ENCODE data around the gene SERPINA6.

Gene SERPINA6

DNA sequence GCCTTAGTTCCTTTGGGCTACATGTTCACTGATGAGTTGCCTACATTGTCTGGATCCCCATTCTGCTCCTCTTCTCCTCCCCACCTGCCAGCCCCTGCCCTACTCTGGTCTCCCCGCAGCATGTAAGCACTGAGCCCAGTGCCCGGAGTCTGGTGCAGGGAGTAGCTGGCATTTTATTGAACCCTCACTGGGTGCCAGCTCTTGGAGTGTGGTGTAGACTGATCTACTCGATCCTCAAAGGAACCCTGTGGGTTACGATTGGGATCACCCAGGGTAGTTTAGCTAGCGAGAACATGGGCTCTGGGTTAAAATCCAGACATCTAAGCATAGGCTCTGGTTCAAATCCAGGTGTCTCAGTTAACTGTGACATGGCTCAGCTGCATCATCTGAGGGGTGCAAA is 8.3 kb upstream of the SERPINA6 start:
- TF ChIP-seq PAX5 (IDR thresholded peaks at IDR 0.05; ENCODE audit: insufficient read depth, low read length, severe bottlenecking), result no peak
- no peak for TF ChIP-seq POU2F2 (IDR thresholded peaks at IDR 0.05; ENCODE audit: low read depth, low read length)
- DNase-seq (ENCODE audit: insufficient read length, low spot score) (no peak), FAIRE-seq (no peak)

DNA sequence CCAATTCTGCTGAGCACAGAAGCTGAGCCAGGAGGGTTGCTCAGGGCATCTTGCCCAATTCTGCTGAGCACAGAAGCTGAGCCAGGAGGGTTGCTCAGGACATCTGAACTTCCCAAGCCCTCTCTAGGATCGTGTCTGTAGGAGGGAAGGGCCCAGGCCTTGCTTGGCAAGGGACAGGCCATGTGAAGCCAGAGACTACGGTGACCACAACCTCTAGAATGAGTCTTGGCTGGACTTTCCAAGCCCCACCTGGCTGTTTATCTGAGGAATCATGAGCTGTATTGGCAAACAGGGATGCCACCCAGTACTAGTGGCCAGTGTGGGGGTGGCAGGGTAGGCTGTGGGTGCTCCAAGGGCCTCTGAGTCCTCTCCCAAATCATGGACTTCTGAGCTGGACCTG is 7.7 kb upstream of the SERPINA6 start:
- DNase-seq (ENCODE audit: insufficient read length, low spot score) (no peak), FAIRE-seq (no peak)
- TF ChIP-seq SPI1 (IDR thresholded peaks at IDR 0.05; ENCODE audit: low read depth, low read length), result no peak
- no peak for TF ChIP-seq POLR2A (IDR thresholded peaks at IDR 0.05; ENCODE audit: low read depth, low read length)
- TF ChIP-seq POLR2AphosphoS5 (IDR thresholded peaks at IDR 0.05; ENCODE audit: low read depth, low read length), result no peak
- TF ChIP-seq POU2F2 (IDR thresholded peaks at IDR 0.05; ENCODE audit: low read depth, low read length), result no peak
- no peak for TF ChIP-seq PAX5 (IDR thresholded peaks at IDR 0.05; ENCODE audit: insufficient read depth, low read length, severe bottlenecking)
- no peak for TF ChIP-seq TAF1 (IDR thresholded peaks at IDR 0.05; ENCODE audit: low read depth, low read length)

DNA sequence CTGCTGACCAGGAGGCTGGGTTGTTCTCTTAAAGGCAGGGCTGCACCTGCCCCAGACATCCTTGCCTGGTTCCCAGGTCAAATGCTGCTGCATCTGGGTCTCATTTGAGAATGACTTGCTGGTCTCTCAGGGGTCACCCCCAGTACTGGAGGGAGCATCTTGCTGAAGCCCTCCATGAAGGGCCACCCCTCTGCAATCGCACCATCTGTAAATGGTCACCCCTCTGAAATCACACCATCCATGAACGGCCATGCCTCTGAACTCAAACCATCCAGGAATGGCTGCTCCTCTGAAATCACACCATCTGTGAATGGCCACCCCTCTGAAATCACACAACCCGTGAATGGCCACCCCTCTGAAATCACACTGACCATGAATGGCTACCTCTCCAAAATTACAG is 7.3 kb upstream of the SERPINA6 start:
- TF ChIP-seq POU2F2 (IDR thresholded peaks at IDR 0.05; ENCODE audit: low read depth, low read length) (no peak), TAF1 (IDR thresholded peaks at IDR 0.05; ENCODE audit: low read depth, low read length) (no peak), POLR2A (IDR thresholded peaks at IDR 0.05; ENCODE audit: low read depth, low read length) (no peak), POLR2AphosphoS5 (IDR thresholded peaks at IDR 0.05; ENCODE audit: low read depth, low read length) (no peak), SPI1 (IDR thresholded peaks at IDR 0.05; ENCODE audit: low read depth, low read length) (no peak), PAX5 (IDR thresholded peaks at IDR 0.05; ENCODE audit: insufficient read depth, low read length, severe bottlenecking) (no peak)
- no peak for DNase-seq (ENCODE audit: insufficient read length, low spot score)
- FAIRE-seq, result no peak

DNA sequence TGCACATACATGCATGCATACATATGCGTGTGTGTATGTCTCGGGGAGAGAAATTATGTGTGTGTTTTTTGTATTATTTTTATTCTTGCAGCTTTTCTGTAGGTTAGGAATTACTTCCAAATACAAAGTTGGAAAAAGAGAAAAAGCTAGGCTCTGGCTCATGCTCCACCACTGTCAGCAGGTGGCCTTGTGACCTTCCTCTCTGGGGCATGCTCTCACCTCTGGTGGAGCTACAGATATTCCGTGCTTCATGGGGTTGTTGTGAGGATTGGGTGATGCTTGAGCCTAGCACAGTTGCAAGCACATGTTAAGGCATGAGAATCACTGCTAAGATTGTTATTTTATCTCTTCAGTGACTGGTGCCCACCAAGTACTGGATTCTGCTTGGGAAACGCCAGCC is 6.7 kb upstream of the SERPINA6 start:
- DNase-seq (ENCODE audit: insufficient read length, low spot score), result no peak
- TF ChIP-seq SPI1 (IDR thresholded peaks at IDR 0.05; ENCODE audit: low read depth, low read length) (no peak), POLR2A (IDR thresholded peaks at IDR 0.05; ENCODE audit: low read depth, low read length) (no peak), POU2F2 (IDR thresholded peaks at IDR 0.05; ENCODE audit: low read depth, low read length) (no peak), POLR2AphosphoS5 (IDR thresholded peaks at IDR 0.05; ENCODE audit: low read depth, low read length) (no peak), TAF1 (IDR thresholded peaks at IDR 0.05; ENCODE audit: low read depth, low read length) (no peak)
- FAIRE-seq, result no peak

DNA sequence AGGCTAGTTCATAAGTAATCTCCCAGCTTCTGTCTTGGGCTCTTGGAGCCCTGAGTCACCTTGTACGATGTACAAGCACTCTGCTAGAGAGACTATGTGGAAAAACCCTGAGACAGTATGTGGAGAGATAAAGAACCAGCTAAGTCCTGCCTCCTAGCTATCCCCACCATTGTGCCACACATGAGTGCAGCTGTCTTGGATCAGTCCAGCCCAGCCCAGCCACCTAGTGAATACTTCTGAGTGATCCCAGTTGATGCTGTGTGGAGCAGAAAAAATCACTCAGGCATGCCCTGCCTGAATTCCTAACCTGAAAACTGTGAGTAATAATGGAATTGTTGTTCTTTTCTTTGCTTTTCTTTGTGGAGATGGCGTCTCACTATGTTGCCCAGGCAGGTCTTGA is 5.1 kb upstream of the SERPINA6 start:
- TF ChIP-seq PAX5 (IDR thresholded peaks at IDR 0.05; ENCODE audit: insufficient read depth, low read length, severe bottlenecking), result no peak
- no peak for TF ChIP-seq TAF1 (IDR thresholded peaks at IDR 0.05; ENCODE audit: low read depth, low read length)
- no peak for TF ChIP-seq SPI1 (IDR thresholded peaks at IDR 0.05; ENCODE audit: low read depth, low read length)
- no peak for TF ChIP-seq POLR2AphosphoS5 (IDR thresholded peaks at IDR 0.05; ENCODE audit: low read depth, low read length)
- no peak for TF ChIP-seq POLR2A (IDR thresholded peaks at IDR 0.05; ENCODE audit: low read depth, low read length)
- TF ChIP-seq POU2F2 (IDR thresholded peaks at IDR 0.05; ENCODE audit: low read depth, low read length), result no peak
- FAIRE-seq (no peak), DNase-seq (ENCODE audit: insufficient read length, low spot score) (no peak)

DNA sequence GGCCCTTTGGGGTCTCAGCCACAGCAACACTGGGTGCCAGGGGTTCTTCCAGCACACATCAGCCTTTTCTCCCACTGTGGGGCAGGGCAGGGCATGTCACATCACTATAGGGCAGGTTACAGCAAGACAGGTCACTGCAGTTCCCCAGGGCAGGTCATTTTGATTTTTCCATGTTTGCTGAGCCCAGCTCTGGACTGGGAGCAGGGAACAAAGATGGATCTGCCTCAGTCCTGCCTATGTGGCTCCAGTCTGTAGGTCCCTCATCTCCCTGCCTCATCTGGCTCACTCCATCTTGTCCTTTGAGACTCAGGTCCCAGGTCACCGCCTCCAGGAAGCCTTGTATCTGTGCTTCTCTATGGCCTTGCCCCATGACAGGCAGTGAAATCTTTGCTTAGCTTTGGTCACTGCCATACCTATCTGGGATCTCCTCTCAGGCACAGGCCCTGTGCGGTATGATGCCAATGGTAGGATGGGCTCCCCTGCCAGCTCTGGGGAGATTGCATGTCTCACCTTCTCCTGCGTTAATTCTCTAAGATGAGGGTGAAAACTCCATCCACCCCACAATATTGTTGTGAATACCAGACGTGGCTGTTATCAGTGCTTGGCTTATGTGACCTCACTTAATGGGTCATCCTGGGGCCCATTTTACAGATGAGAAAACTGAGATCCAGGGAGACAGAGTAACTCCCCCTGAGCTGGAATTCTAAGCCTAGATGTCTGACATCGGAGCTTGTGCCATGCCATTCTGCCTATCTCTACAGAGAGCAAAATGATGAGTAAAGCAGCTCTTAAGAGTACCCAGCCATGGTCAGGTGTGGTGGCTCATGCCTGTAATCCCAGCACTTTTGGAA is 1.5 kb downstream of the SERPINA6 start:
- no peak for FAIRE-seq
- TF ChIP-seq SPI1 (IDR thresholded peaks at IDR 0.05; ENCODE audit: low read depth, low read length), result no peak
- TF ChIP-seq TAF1 (IDR thresholded peaks at IDR 0.05; ENCODE audit: low read depth, low read length), result no peak
- no peak for TF ChIP-seq POU2F2 (IDR thresholded peaks at IDR 0.05; ENCODE audit: low read depth, low read length)
- no peak for TF ChIP-seq POLR2A (IDR thresholded peaks at IDR 0.05; ENCODE audit: low read depth, low read length)
- no peak for TF ChIP-seq POLR2AphosphoS5 (IDR thresholded peaks at IDR 0.05; ENCODE audit: low read depth, low read length)
- TF ChIP-seq PAX5 (IDR thresholded peaks at IDR 0.05; ENCODE audit: insufficient read depth, low read length, severe bottlenecking), result no peak
- DNase-seq (ENCODE audit: insufficient read length, low spot score), result no peak

DNA sequence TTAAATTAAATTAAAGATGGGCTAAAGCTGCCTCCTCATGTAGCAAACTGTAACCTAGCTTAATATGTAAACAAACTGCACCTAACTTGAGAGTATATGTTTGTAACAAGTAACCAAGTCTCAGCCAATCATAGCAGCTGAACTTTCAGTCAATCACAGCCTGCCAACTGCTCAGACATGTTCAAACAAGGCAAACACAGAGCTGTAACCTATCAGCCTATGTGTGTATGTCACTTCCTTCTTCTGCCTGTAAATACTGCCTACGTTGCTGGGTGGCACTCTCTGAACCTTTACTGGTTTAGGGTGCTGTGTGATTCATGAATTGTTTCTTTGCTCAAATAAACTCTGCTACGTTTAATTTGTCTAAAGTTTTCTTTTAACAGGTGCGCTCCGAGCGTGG is 2.9 kb downstream of the SERPINA6 start:
- TF ChIP-seq POLR2A (IDR thresholded peaks at IDR 0.05; ENCODE audit: low read depth, low read length) (no peak), POLR2AphosphoS5 (IDR thresholded peaks at IDR 0.05; ENCODE audit: low read depth, low read length) (no peak), POU2F2 (IDR thresholded peaks at IDR 0.05; ENCODE audit: low read depth, low read length) (no peak), SPI1 (IDR thresholded peaks at IDR 0.05; ENCODE audit: low read depth, low read length) (no peak), TAF1 (IDR thresholded peaks at IDR 0.05; ENCODE audit: low read depth, low read length) (no peak), PAX5 (IDR thresholded peaks at IDR 0.05; ENCODE audit: insufficient read depth, low read length, severe bottlenecking) (no peak)
- FAIRE-seq (no peak), DNase-seq (ENCODE audit: insufficient read length, low spot score) (no peak)

DNA sequence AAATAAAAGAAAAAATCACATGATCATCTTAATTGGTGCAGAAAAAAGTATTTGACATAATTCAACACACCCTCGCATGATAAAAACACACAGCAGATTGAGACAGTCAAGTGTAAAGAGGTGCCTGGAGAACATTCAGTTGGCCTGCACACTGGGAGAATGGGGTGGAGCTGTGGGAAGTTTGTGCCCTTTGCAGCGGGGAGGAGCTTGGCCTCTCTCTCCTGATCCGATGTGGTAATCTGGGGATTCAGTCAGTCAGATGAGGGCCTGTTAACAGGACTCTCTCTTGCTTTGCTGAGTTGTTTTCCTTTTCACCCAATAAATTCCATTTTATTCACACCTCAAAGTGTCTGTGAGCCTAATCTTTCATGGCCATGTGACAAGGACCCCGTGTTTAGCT is 5.9 kb downstream of the SERPINA6 start:
- TF ChIP-seq POLR2AphosphoS5 (IDR thresholded peaks at IDR 0.05; ENCODE audit: low read depth, low read length) (no peak), POU2F2 (IDR thresholded peaks at IDR 0.05; ENCODE audit: low read depth, low read length) (no peak), POLR2A (IDR thresholded peaks at IDR 0.05; ENCODE audit: low read depth, low read length) (no peak), TAF1 (IDR thresholded peaks at IDR 0.05; ENCODE audit: low read depth, low read length) (no peak), SPI1 (IDR thresholded peaks at IDR 0.05; ENCODE audit: low read depth, low read length) (no peak), PAX5 (IDR thresholded peaks at IDR 0.05; ENCODE audit: insufficient read depth, low read length, severe bottlenecking) (no peak)
- DNase-seq (ENCODE audit: insufficient read length, low spot score) (no peak), FAIRE-seq (no peak)

DNA sequence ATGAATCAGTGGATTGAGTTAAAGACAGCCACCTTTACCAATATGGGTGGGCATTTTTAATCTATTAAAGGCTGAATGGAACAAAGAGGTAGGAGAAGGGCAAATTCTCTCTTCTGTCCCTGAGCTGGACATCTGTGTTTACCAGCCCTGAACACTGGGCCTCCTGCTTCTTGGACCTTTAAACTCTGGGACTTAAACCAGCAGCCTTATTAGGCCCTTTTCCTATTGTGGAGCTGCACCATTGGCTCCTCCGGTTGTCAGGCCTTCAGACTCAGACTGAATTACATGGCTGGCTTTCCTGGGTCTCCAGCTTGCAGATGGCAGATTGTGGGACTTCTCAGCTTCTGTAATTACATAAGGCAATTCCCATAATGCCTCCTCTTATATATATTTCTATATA is 6.4 kb downstream of the SERPINA6 start:
- DNase-seq (ENCODE audit: insufficient read length, low spot score), result no peak
- FAIRE-seq, result no peak
- no peak for TF ChIP-seq POU2F2 (IDR thresholded peaks at IDR 0.05; ENCODE audit: low read depth, low read length)
- TF ChIP-seq PAX5 (IDR thresholded peaks at IDR 0.05; ENCODE audit: insufficient read depth, low read length, severe bottlenecking), result no peak
- TF ChIP-seq POLR2AphosphoS5 (IDR thresholded peaks at IDR 0.05; ENCODE audit: low read depth, low read length), result no peak
- TF ChIP-seq SPI1 (IDR thresholded peaks at IDR 0.05; ENCODE audit: low read depth, low read length), result no peak

DNA sequence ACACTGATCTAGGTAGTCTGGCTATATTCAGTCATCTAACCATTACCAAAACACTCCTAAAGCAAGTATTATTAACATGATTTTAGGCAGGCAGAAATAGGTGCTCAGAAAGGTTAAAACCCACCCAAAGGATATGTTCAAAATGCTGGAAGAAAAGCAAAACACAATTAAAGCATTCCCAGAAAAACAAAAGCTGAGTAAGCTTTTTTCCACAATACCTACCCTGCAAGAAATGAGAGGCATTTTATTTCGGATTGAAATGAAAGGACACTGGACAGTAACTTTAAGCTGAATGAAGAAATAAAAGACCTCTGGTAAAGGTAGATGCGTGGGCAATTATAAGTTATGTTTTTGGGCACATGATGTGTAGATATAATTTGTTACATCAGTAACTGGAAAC is 8.2 kb downstream of the SERPINA6 start:
- FAIRE-seq (no peak), DNase-seq (ENCODE audit: insufficient read length, low spot score) (no peak)
- TF ChIP-seq TAF1 (IDR thresholded peaks at IDR 0.05; ENCODE audit: low read depth, low read length), result no peak
- no peak for TF ChIP-seq PAX5 (IDR thresholded peaks at IDR 0.05; ENCODE audit: insufficient read depth, low read length, severe bottlenecking)
- no peak for TF ChIP-seq POU2F2 (IDR thresholded peaks at IDR 0.05; ENCODE audit: low read depth, low read length)
- TF ChIP-seq POLR2AphosphoS5 (IDR thresholded peaks at IDR 0.05; ENCODE audit: low read depth, low read length), result no peak
- no peak for TF ChIP-seq SPI1 (IDR thresholded peaks at IDR 0.05; ENCODE audit: low read depth, low read length)
- no peak for TF ChIP-seq POLR2A (IDR thresholded peaks at IDR 0.05; ENCODE audit: low read depth, low read length)

Measured in GM12891 (cell line).